H1 (cell line): Measurements from ENCODE around the gene FOSL2. TPM values are rescaled to one million over a fixed set of nuclear protein-coding genes. Genes with fewer than 3 reads are reported as not detected.

ENCODE experiments used
- CTCF ChIA-PET: fragments of 300-600 bp; sonication (Branson Sonifier 250); formaldehyde crosslinking; loops from one replicate; lab custom pipeline; 2021; ENCODE audit not compliant: partially characterized antibody; lab: Charles Lee
- POLR2A ChIA-PET: fragments of 300-600 bp; sonication (Branson Sonifier 250); formaldehyde crosslinking; loops from one replicate; lab custom pipeline; 2021; ENCODE audit warnings: inconsistent platforms; ENCODE audit not compliant: partially characterized antibody; lab: Charles Lee
- DNase-seq, 2 experiments: peaks; one replicate each; pipeline versions ENCODE4 v3.0.0 to v3.0.0-alpha.2; 2010 to 2022; ENCODE audit warnings: low spot score in 2 of 2, low read depth in 1 of 2, mixed read lengths in 1 of 2
- FAIRE-seq: peaks from 2 replicates; lab custom pipeline; 2011; peaks lifted over from hg19 to GRCh38; lab: Jason Lieb, UNC
- H2AFZ ChIP-seq: 2 replicates; pipeline ENCODE4 v1.8.1; 2012; ENCODE audit warnings: low read length, inconsistent platforms
- H2AK5ac ChIP-seq: 2 replicates; pipeline ENCODE4 v1.6.1; 2013; ENCODE audit warnings: low read depth, low read length
- H2BK120ac ChIP-seq: replicated peaks from 2 replicates; pipeline ENCODE3; 2013; ENCODE audit warnings: low read depth, low read length, inconsistent platforms
- H2BK12ac ChIP-seq: 2 replicates; pipeline ENCODE4 v1.6.1; 2013; ENCODE audit warnings: low read depth, low read length
- H2BK15ac ChIP-seq: 2 replicates; pipeline ENCODE4 v1.6.1; 2013; ENCODE audit warnings: low read length
- H2BK20ac ChIP-seq: 2 replicates; pipeline ENCODE4 v1.6.1; 2013; ENCODE audit warnings: low read length
- H2BK5ac ChIP-seq: 2 replicates; pipeline ENCODE4 v1.6.1; 2013; ENCODE audit warnings: low read depth, low read length
- H3K14ac ChIP-seq: 2 replicates; pipeline ENCODE4 v1.6.1; 2013; ENCODE audit warnings: inconsistent platforms; ENCODE audit not compliant: insufficient read length
- H3K18ac ChIP-seq: 2 replicates; pipeline ENCODE4 v1.6.1; 2013; ENCODE audit warnings: low read length; ENCODE audit errors: extremely low read depth
- H3K23ac ChIP-seq: 2 replicates; pipeline ENCODE4 v1.6.1; 2013; ENCODE audit warnings: inconsistent platforms; ENCODE audit not compliant: insufficient read length
- H3K23me2 ChIP-seq: 2 replicates; pipeline ENCODE4 v1.6.1; 2013; ENCODE audit warnings: low read depth, low read length
- H3K27ac ChIP-seq: 2 replicates; pipeline ENCODE4 v1.6.1; 2011; ENCODE audit warnings: low read depth, low read length, inconsistent platforms
- H3K27me3 ChIP-seq, 4 experiments: replicated peaks in 1 of 4; 1 replicate in 1 of 4; 2 replicates in 3 of 4; pipeline versions ENCODE4 v1.6.1 to v1.8.1; 2011 to 2013; ENCODE audit warnings: low read length in 3 of 4, mild to moderate bottlenecking in 3 of 4, inconsistent platforms in 2 of 4, mixed read lengths in 2 of 4, moderate library complexity in 1 of 4; ENCODE audit not compliant: control insufficient read depth in 3 of 4, insufficient read depth in 3 of 4; ENCODE audit errors: extremely low read depth in 1 of 4
- H3K36me3 ChIP-seq, 4 experiments: 2 replicates each; pipeline versions ENCODE4 v1.6.1 to v1.8.1; 2011 to 2013; ENCODE audit warnings: mild to moderate bottlenecking in 4 of 4, low read length in 3 of 4, moderate library complexity in 2 of 4, control low read depth in 1 of 4, inconsistent platforms in 1 of 4; ENCODE audit not compliant: insufficient read depth in 4 of 4, control insufficient read depth in 2 of 4
- H3K4ac ChIP-seq: replicated peaks from 2 replicates; pipeline ENCODE3; 2013; ENCODE audit warnings: low read length, low read depth, mixed read lengths, inconsistent platforms; ENCODE audit not compliant: insufficient read length
- H3K4me1 ChIP-seq, 4 experiments: replicated peaks in 1 of 4; 1 replicate in 1 of 4; 2 replicates in 3 of 4; pipeline versions ENCODE4 v1.6.1 to v1.8.1; 2011 to 2013; ENCODE audit warnings: low read length in 3 of 4, inconsistent platforms in 2 of 4, mixed read lengths in 1 of 4; ENCODE audit not compliant: insufficient read depth in 4 of 4, control insufficient read depth in 3 of 4
- H3K4me2 ChIP-seq, 2 experiments: 2 replicates each; pipeline versions ENCODE4 v1.6.1 to v1.8.1; 2011 to 2013; ENCODE audit warnings: low read depth in 2 of 2, low read length in 2 of 2, control low read depth in 1 of 2, inconsistent platforms in 1 of 2, mild to moderate bottlenecking in 1 of 2; ENCODE audit not compliant: insufficient read depth in 1 of 2
- H3K4me3 ChIP-seq, 4 experiments: fragments of 200-600, 300-600 bp in 1 of 4; sonication (generic), shearing (Covaris generic), sonication (Bioruptor Twin) in 1 of 4; 2 replicates each; pipeline versions ENCODE4 v1.5.1 to v1.8.1; 2011 to 2016; ENCODE audit warnings: low read length in 4 of 4, low read depth in 3 of 4, control low read depth in 2 of 4, inconsistent platforms in 2 of 4, mild to moderate bottlenecking in 2 of 4, mixed read lengths in 1 of 4, moderate library complexity in 1 of 4; ENCODE audit not compliant: insufficient read depth in 2 of 4; ENCODE audit errors: extremely low read depth in 1 of 4
- H3K56ac ChIP-seq: replicated peaks from 2 replicates; pipeline ENCODE3; 2013; ENCODE audit warnings: low read depth, mild to moderate bottlenecking, mixed read lengths, low read length, inconsistent platforms; ENCODE audit not compliant: insufficient read length
- H3K79me1 ChIP-seq: 2 replicates; pipeline ENCODE4 v1.6.1; 2013; ENCODE audit warnings: low read depth, low read length, control low read depth
- H3K79me2 ChIP-seq, 2 experiments: 2 replicates each; pipeline versions ENCODE4 v1.6.1 to v1.8.1; 2012 to 2013; ENCODE audit warnings: low read length in 2 of 2, mild to moderate bottlenecking in 2 of 2, inconsistent platforms in 1 of 2; ENCODE audit not compliant: insufficient read depth in 2 of 2, control insufficient read depth in 1 of 2
- H3K9ac ChIP-seq, 4 experiments: replicated peaks in 1 of 4; 1 replicate in 1 of 4; 2 replicates in 3 of 4; pipeline versions ENCODE4 v1.6.1 to v1.8.1; 2011 to 2013; ENCODE audit warnings: low read depth in 3 of 4, low read length in 3 of 4, control low read depth in 2 of 4, mild to moderate bottlenecking in 2 of 4, moderate library complexity in 2 of 4, inconsistent platforms in 1 of 4; ENCODE audit errors: extremely low read depth in 1 of 4
- H3K9me3 ChIP-seq, 2 experiments: 2 replicates each; pipeline versions ENCODE4 v1.6.1 to v1.8.1; 2012 to 2013; ENCODE audit warnings: mild to moderate bottlenecking in 2 of 2, moderate library complexity in 2 of 2, control low read depth in 1 of 2, inconsistent platforms in 1 of 2, low read depth in 1 of 2, low read length in 1 of 2, mixed read lengths in 1 of 2; ENCODE audit not compliant: insufficient read depth in 2 of 2
- H4K20me1 ChIP-seq, 2 experiments: replicated peaks in 1 of 2; 2 replicates each; pipeline versions ENCODE3 to v1.8.1; 2011 to 2013; ENCODE audit warnings: inconsistent platforms in 2 of 2, low read length in 2 of 2, mild to moderate bottlenecking in 1 of 2; ENCODE audit not compliant: insufficient read depth in 2 of 2, control insufficient read depth in 1 of 2
- H4K5ac ChIP-seq: 2 replicates; pipeline ENCODE4 v1.6.1; 2013; ENCODE audit warnings: low read length, low read depth, mixed read lengths, inconsistent platforms; ENCODE audit not compliant: insufficient read length
- H4K8ac ChIP-seq: 2 replicates; pipeline ENCODE4 v1.8.0; 2013; ENCODE audit warnings: mild to moderate bottlenecking, moderate library complexity, low read length, inconsistent platforms; ENCODE audit not compliant: insufficient read depth; ENCODE audit errors: extremely low read depth
- H4K91ac ChIP-seq: replicated peaks from 2 replicates; pipeline ENCODE3; 2013; ENCODE audit warnings: low read length, mixed read lengths, inconsistent platforms; ENCODE audit not compliant: insufficient read length
- BACH1 ChIP-seq: IDR thresholded peaks from 2 replicates; pipeline ENCODE4 v1.6.1; 2012; ENCODE audit warnings: low read length, improper control_type of control experiment
- CREB1 ChIP-seq: IDR thresholded peaks from 2 replicates; pipeline ENCODE4 v1.6.1; 2012; ENCODE audit warnings: inconsistent platforms
- E2F6 ChIP-seq: IDR thresholded peaks from 2 replicates; pipeline ENCODE4 v1.6.1; 2012; ENCODE audit warnings: inconsistent platforms
- HDAC2 ChIP-seq, 2 experiments: fragments of 300-600 bp in 1 of 2; sonication (generic) in 1 of 2; IDR thresholded peaks; 2 replicates each; pipeline ENCODE4 v1.6.1; 2011 to 2012; ENCODE audit warnings: low read depth in 2 of 2, low read length in 2 of 2, mild to moderate bottlenecking in 2 of 2, moderate library complexity in 2 of 2, borderline replicate concordance in 1 of 2, inconsistent platforms in 1 of 2
- JUND ChIP-seq: IDR thresholded peaks from 2 replicates; pipeline ENCODE4 v1.6.1; 2011; ENCODE audit warnings: mild to moderate bottlenecking, improper control_type of control experiment, low read length
- KDM5A ChIP-seq: fragments of 200-600 bp; IDR thresholded peaks from 2 replicates; pipeline ENCODE4 v1.7.1; 2012; ENCODE audit warnings: mild to moderate bottlenecking, low read length, inconsistent platforms, mixed read lengths
- NRF1 ChIP-seq: IDR thresholded peaks from 2 replicates; pipeline ENCODE4 v1.6.1; 2011; ENCODE audit warnings: mild to moderate bottlenecking, low read depth, low read length, improper control_type of control experiment
- SP2 ChIP-seq: IDR thresholded peaks from 2 replicates; pipeline ENCODE4 v1.6.1; 2012; ENCODE audit warnings: mild to moderate bottlenecking, low read length, inconsistent platforms
- WGBS, 2 experiments: shearing (Covaris generic) in 1 of 2; methylation state at CpG; one replicate each; pipeline versions ENCODE4 v1.1.6 to v1.1.7; 2013 to 2015; ENCODE audit warnings: low lambda C conversion rate in 2 of 2, mixed read lengths in 2 of 2, inconsistent platforms in 1 of 2, low coverage in 1 of 2, missing lambda C conversion rate in 1 of 2; ENCODE audit not compliant: insufficient replicate concordance in 2 of 2, insufficient coverage in 1 of 2, insufficient read length in 1 of 2; ENCODE audit errors: extremely low coverage in 1 of 2, missing lambda C conversion rate in 1 of 2; 5-methylcytosine and 5-hydroxymethylcytosine counted together
- polyA plus RNA-seq, 7 experiments: library from polyadenylated mRNA; depleted of rRNA in 3 of 7; stranded (reverse) in 5 of 7; unstranded in 2 of 7; fragments of >200 nt in 5 of 7; fragments of 200-250 nt in 2 of 7; gene quantifications; 1 replicate in 5 of 7; 2 replicates in 1 of 7; 4 replicates in 1 of 7; pipeline versions ENCODE4 v1.2.1 to v1.2.3, GENCODE V29; 2011 to 2013; ENCODE audit warnings: missing spikeins in 2 of 7, mixed read lengths in 2 of 7
- total RNA-seq: library from RNA; stranded (reverse); fragmentation: NEBNext Ultra II Directional; extraction: Animal tissue kit (Norgen Biotek cat#: 25700); gene quantifications from 2 replicates; pipeline ENCODE4 v1.2.1, GENCODE V29; 2021

Gene FOSL2
- total and polyA plus RNA-seq, 2 of the 8 experiments (the other 6 are each of a cell fraction or from before 2014, with no cell fraction given): 1.5 to 4.5 TPM

GRCh38 chr2:28355521-28356094 is 37.0 kb upstream of the FOSL2 start:
- no peak overlapping the region for H3K27ac ChIP-seq
- H3K4me1 ChIP-seq: peaks cover 0 to 6% (median 2%) of the 10 kb centered on the region in 4 experiments; a peak in 5 of 7 replicates
- no peak overlapping the region for H4K91ac ChIP-seq
- H2AK5ac ChIP-seq: no peak overlapping the region
- no peak overlapping the region for H3K14ac ChIP-seq
- no peak overlapping the region for H3K23ac ChIP-seq
- CTCF ChIA-PET: interaction anchor here (1.0 to 1.1 kb wide), 2 partner anchors 14 to 16 kb away, joined by 4 read pairs; no protein-coding TSS in a partner anchor
- no peaks in the 10 kb centered on the region for H3K23me2 ChIP-seq
- DNase-seq (no peak), FAIRE-seq (no peak)
- no peak overlapping the region for H2BK120ac ChIP-seq
- no peak overlapping the region for H2BK5ac ChIP-seq
- H3K4me3 ChIP-seq: no peak overlapping the region
- H3K18ac ChIP-seq: no peak overlapping the region
- no peak overlapping the region for H3K9ac ChIP-seq
- H2BK12ac ChIP-seq: 0 out of 2 replicates have a peak overlapping the region, but pooled peaks have one; percentile 17
- H3K4ac ChIP-seq: no peak overlapping the region
- no peak overlapping the region; the same call in 1 of the 2 replicates for H2BK15ac ChIP-seq
- H3K9me3 ChIP-seq: no peaks in the 10 kb centered on the region
- H3K56ac ChIP-seq: no peak overlapping the region
- H4K8ac ChIP-seq: peak overlapping the region; percentile 15; the same call in 1 of the 2 replicates
- no peaks in the 10 kb centered on the region for H3K36me3 ChIP-seq
- H2BK20ac ChIP-seq: no peak overlapping the region
- POLR2A ChIA-PET: no interaction called here
- no peak overlapping the region for H2AFZ ChIP-seq
- no peak overlapping the region for H3K4me2 ChIP-seq
- H4K20me1 ChIP-seq: no peaks in the 10 kb centered on the region
- H4K5ac ChIP-seq: no peak overlapping the region
- TF ChIP-seq JUND (no peak), E2F6 (no peak), SP2 (no peak), CREB1 (no peak), HDAC2 (IDR thresholded peaks at IDR 0.05; ENCODE audit: borderline replicate concordance in 1 of 2, low read depth in 2 of 2, low read length in 2 of 2) (no peak), BACH1 (no peak), KDM5A (no peak), NRF1 (no peak)
- TF ChIP-seq, all 59 proteins: peak for 0
- H3K79me1 ChIP-seq: no peaks in the 10 kb centered on the region
- WGBS, 2 experiments: 88% methylated on average over 6 of the region's 6 CpGs; no CpG with 5 or more reads in 1 of the 2 experiments
- no peaks in the 10 kb centered on the region for H3K79me2 ChIP-seq
- H3K27me3 ChIP-seq: no peaks in the 10 kb centered on the region
